A549 (cell line): ENCODE measurements around the gene FAM89A.

Source experiments
- CBX8 ChIP-seq: fragments of 200-600 bp; sonication (generic); IDR thresholded peaks from 2 replicates; pipeline ENCODE4 v1.6.1; 2016
- CTCF ChIP-seq: fragments of >200 bp; sonication (Bioruptor Twin); formaldehyde crosslinking; IDR thresholded peaks from 3 replicates; pipeline ENCODE4 v1.5.1; 2016
- ESRRA ChIP-seq: fragments of 150-350 bp; IDR thresholded peaks from 2 replicates; pipeline ENCODE4 v1.6.1; 2014; ENCODE audit warnings: mild to moderate bottlenecking, low read length, borderline replicate concordance
- FOSL2 ChIP-seq, 2 experiments: fragments of 450-650 bp in 1 of 2; fragments of >200 bp in 1 of 2; sonication (Bioruptor Twin) in 1 of 2; formaldehyde crosslinking; IDR thresholded peaks; 2 replicates each; pipeline versions ENCODE4 v1.5.0 to v1.6.1; 2016 to 2020; ENCODE audit warnings: mild to moderate bottlenecking in 1 of 2, moderate library complexity in 1 of 2
- MYC ChIP-seq: IDR thresholded peaks from 2 replicates; pipeline ENCODE4 v1.6.1; 2012; ENCODE audit warnings: mild to moderate bottlenecking, inconsistent platforms, low read length, improper control_type of control experiment, borderline replicate concordance
- PHF8 ChIP-seq: fragments of 200-600 bp; sonication (generic); IDR thresholded peaks from 2 replicates; pipeline ENCODE4 v1.6.1; 2016; ENCODE audit warnings: low read depth, mild to moderate bottlenecking, antibody characterized with exemption, moderate library complexity, borderline replicate concordance
- POLR2A ChIP-seq: IDR thresholded peaks from 2 replicates; pipeline ENCODE4 v1.6.1; 2012; ENCODE audit warnings: mild to moderate bottlenecking, low read length
- RFX5 ChIP-seq: fragments of 450-650 bp; IDR thresholded peaks from 2 replicates; pipeline ENCODE4 v1.7.1; 2014; ENCODE audit warnings: antibody characterized with exemption, mild to moderate bottlenecking, moderate library complexity
- RNF2 ChIP-seq: fragments of 200-600 bp; sonication (generic); IDR thresholded peaks from 2 replicates; pipeline ENCODE4 v1.6.1; 2016; ENCODE audit warnings: low read depth, mild to moderate bottlenecking, antibody characterized with exemption, moderate library complexity, borderline replicate concordance
- SMC3 ChIP-seq: fragments of >200 bp; sonication (Bioruptor Twin); formaldehyde crosslinking; IDR thresholded peaks from 3 replicates; pipeline ENCODE4 v1.6.1; 2018; ENCODE audit warnings: inconsistent platforms
- TF ChIP-seq, protein P1 (sequence below): fragments of 150-350 bp; IDR thresholded peaks from 2 replicates; pipeline ENCODE4 v1.6.1; 2014; ENCODE audit warnings: low read depth, mild to moderate bottlenecking, low read length

- TF ChIP-seq CTCF: no peak
- TF ChIP-seq POLR2A: no peak
- TF ChIP-seq RNF2: no peak
- no peak for TF ChIP-seq RFX5
- no peak for TF ChIP-seq PHF8
- TF ChIP-seq MYC: no peak
- no peak for TF ChIP-seq SMC3
- TF ChIP-seq FOSL2 (IDR thresholded peaks at IDR 0.05): no peak
- no peak for TF ChIP-seq FOSL2 (CRISPR knock-in tag; IDR thresholded peaks at IDR 0.05)
- no peak for TF ChIP-seq CBX8
- no peak for TF ChIP-seq ESRRA
- TF ChIP-seq, protein P1, sequence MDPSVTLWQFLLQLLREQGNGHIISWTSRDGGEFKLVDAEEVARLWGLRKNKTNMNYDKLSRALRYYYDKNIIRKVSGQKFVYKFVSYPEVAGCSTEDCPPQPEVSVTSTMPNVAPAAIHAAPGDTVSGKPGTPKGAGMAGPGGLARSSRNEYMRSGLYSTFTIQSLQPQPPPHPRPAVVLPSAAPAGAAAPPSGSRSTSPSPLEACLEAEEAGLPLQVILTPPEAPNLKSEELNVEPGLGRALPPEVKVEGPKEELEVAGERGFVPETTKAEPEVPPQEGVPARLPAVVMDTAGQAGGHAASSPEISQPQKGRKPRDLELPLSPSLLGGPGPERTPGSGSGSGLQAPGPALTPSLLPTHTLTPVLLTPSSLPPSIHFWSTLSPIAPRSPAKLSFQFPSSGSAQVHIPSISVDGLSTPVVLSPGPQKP: no peak
These were observed 13.5 kb downstream of the FAM89A start for GRCh38 chr1:231026576-231026975.
